Pericardium fibroblast (primary cell): ENCODE data around the gene CYP2W1. TPM values are rescaled to one million over a fixed set of nuclear protein-coding genes. Genes with fewer than 3 reads are reported as not detected.

Source experiments
- total RNA-seq: library from RNA; depleted of rRNA; stranded (reverse); fragments of >200 nt; gene quantifications from 2 replicates; pipeline ENCODE4 v1.2.3, GENCODE V29; 2015

Gene CYP2W1
- total RNA-seq, result 0.12 and 4.8 TPM in 2 replicates

GRCh38 chr7:983004-983615 is at the start of gene CYP2W1:
CYP2W1 (plus strand) TSS chr7:983181; CDS start chr7:983212, 31 bp downstream.

DNA sequence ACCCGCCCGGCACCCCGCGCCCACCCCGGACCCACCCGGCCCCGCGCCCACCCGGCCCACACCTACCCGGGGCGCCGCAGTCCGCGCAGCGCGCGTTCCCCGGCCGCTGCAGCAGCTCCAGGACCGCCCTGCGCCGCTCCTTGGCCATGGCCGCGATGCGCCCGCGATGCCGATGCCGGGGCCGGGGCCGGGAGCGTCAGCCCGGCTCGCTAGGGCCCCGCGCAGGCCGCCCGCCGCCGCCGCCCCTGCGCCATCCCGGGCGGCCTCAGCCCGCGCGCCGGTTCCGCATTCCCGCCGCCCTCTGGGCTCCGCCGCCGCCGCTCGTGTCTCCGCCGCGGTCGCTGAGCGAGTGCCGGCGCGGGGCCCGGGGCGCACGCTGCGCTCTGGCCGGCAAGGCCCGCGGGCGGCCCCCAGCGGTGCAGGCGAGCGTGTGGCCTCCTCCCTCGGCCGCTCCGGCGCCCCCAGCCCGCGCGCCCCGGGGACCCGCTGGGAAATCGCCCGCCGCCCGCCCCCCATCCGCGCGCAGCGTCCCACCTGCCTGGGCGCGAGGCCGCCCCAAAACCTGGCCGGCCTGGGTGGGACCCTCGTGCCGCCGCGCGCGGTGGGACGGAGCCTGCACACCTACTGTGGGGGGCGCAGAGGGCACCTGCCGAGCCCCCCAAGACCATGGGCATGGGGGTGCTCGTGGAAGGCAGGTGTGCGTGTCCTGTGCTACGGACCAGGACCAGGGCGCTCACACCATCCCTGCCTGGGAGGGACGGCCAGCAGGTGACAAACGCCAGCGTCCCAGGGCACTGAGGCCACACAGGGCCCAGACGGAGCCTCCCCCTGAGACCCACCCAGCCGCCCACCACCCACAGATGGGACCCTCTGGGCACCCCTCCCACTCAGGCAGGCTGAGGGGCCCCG is 28.4 kb upstream of the CYP2W1 start, which contains the start of gene ADAP1:
TSS of gene ADAP1 (minus strand) at position 351 of the 909 bp plus-strand sequence. CDS start at position 148, 203 bp downstream.

DNA sequence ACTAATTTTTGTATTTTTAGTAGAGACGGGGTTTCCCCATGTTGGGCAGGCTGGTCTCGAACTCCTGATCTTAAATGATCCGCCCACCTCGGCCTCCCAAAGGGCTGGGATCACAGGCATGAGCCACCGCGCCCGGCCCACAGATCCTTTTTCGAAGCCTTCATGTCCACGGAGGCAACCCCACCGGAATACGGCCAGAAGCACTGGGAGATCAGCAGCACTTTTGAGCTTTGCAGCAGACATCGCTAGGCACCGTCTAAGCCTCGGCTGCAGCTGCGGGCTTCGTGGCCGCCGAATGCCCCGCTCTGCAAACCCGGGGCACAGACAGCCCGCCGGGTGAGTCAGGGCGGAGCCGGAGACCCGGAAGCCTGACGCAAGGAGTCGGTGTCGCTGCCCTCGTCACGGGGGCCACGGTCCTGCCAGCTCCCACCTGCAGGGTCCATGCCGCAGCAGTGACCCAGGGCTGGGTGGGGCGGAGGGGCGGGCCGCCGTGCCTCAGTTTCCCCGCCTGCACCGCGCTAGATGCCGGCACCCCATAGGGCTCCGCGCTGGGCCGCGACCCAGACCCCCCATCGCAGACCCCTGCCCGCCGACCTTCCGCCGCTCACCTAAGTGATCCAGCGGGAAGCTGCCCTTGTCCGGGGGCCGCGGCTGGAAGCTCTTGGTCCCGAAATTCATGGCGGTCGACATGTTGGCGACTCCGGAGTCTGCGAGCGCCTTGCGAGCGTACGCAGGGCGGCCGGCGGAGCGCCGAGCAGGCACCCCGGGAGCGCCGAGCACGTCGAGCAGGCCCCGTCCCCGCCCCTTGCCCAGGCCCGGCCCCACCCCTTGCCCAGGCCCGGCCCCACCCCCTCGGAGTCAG is 7.9 kb upstream of the CYP2W1 start, which contains the start of gene COX19:
TSS of gene COX19 (minus strand) at position 730 of the 862 bp plus-strand sequence. CDS start at position 690, 40 bp downstream.

Other genes starting within 250 kb of the CYP2W1 start
- 68.3 and 97.2 TPM in 2 replicates for gene SUN1, start 150.7 kb upstream of the CYP2W1 start, total RNA-seq
- gene GET4, start 106.6 kb upstream of the CYP2W1 start, total RNA-seq, result 17.1 and 18.3 TPM in 2 replicates
- gene ADAP1, start 28.5 kb upstream of the CYP2W1 start, total RNA-seq, result 5.8 and 9.0 TPM in 2 replicates
- 5.3 and 5.4 TPM in 2 replicates for gene COX19, start 7.6 kb upstream of the CYP2W1 start, total RNA-seq
- 5.4 and 18.6 TPM in 2 replicates for gene GPR146, start 61.4 kb downstream of the CYP2W1 start, total RNA-seq
- gene GPER1, start 104.9 kb downstream of the CYP2W1 start, total RNA-seq, result 3.4 and 8.3 TPM in 2 replicates
- gene ZFAND2A, start 177.0 kb downstream of the CYP2W1 start, total RNA-seq, result 9.0 and 12.8 TPM in 2 replicates
- gene UNCX, start 249.7 kb downstream of the CYP2W1 start, total RNA-seq, result not detected in 2 replicates